ENCODE measurements around the gene HOXD8.

Gene HOXD8

DNA sequence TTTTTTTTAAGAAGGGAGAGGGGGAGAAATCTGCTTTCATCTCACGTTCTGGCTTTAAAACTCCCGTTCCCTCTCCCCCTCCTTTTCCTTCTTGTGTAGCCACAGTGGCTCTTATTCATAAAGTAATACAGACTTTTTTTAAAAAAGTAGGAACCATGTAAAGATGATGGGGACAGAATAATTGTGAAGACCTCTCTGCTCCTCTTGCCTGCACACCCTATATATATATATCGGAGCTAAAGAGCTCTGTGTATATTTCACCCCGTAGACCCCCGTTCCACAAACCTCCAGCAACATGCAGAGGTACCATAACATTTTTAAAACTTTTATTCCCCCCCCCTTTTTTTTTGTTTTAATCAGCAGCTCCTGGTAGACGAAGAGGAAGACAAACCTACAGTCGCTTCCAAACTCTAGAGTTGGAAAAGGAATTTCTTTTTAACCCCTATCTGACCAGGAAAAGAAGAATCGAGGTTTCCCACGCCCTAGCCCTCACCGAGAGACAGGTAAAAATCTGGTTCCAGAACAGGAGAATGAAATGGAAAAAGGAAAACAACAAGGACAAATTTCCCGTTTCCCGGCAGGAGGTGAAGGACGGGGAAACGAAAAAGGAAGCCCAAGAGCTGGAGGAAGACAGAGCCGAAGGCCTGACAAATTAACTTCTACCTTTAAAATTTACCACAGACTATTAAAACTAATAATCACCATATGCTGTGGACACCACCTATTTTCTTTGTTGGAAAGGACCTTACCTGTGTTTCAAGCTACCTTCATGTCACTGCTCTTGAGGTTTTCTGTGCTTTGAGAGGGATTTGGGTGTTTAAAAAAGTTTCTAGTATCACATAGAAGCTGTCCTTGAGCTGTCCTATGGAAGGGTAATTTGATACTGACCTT lies 1.7 kb downstream of the HOXD8 start:
- DNase-seq (ENCODE audit: low read depth) = no peak

DNA sequence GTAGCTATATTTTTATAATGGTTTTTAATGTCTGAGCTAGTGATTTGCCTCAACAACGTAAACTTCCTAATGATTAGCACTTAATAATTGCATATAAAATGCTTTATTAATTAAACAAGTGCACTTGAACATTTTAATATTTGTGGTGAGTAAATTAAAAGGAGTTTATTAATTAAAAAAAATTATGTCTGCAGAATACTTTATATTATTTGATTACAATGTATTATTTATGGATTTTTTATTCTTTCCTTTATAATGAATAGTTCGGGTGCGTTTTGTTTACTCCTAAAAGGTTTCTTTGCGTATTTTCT lies 2.3 kb downstream of the HOXD8 start:
- no peak for DNase-seq (ENCODE audit: low read depth)

DNA sequence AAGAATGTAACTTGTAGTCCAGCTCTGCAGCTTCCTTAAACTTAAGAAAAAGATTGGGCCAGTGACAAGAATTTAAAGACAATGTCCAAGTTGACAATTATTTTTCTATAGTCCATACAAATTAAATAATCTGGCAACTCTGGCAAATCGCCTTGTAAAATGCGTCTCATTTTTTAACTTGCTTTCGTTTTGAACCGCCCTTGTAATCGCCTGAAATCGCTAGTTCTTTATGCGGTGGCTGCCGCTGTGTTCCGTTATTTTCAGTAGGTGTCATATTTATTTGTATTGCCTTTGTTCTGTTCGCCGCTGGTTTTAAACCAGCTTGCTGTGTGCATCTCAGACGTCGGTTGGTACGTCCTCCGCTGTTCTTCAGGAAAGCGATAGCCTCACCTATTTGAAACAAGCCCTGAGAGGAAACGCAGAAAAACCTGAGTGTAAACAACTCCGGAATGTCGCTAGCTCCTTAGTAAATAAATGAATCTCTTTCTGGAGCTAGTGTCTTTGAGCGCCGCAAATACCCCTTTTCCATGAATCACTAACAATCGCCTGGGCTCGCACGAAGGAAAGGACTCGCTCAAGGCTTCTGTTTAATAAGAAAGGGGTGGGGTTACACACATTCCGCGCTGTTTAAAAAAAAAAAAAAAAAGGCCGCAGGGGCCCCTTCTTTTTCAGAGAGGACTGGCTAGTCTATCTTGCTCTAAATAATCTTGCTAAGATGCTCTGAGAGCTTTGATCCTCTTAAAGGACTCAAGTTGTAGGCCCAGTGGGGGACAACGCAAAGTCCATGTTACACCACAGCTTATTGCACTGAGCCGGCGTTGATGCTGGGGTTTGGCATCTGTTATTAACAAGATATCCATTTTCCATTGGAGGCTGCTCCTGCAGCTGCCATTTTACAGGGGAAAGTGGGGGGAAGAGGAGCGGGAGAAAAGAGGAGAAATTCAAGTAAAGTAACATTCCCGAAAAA lies 3.0 kb downstream of the HOXD8 start:
- no peak for DNase-seq (ENCODE audit: low read depth)

DNA sequence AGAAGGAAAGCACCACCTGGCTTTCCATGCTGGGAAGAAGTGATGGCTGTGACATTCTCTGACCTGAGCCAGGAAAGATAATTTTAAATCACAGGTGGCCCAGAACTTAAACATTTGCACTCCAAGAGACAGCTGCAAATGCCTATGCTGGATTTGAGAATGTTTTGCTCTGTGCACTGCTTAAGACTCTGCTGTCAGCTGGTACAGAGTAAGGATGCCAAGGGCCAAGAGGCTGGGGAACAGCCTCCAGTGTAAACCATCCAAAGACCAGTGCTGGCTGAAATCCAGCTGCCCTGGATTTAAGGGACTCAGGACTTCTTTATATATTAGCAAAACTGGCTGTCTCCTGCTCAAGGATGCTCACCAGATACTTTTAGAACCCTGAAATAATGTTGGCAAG lies 3.9 kb downstream of the HOXD8 start:
- DNase-seq (ENCODE audit: low read depth) = no peak

- no peak for DNase-seq (ENCODE audit: low read depth)
Measured at GRCh38 chr2:176134035-176134434, 4.5 kb downstream of the HOXD8 start.

DNA sequence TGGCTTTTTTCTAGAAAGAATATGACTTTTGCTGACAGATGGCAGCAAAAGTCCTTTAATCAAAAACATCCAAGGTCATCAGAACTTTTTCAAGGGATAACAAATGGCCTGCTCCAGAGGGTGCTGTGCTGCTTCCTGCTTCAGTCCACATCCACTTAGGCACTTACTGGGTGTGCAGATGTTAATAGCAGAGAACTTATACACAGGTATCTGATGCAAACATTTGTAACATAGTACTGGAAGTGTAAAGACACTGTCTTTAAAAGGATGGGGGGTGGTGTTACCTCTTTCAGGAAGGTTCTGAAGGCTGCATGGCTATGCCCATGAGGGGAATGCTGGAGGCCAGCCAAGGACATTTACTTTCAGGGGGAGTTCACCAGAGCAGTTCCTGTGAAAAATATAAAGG lies 5.5 kb downstream of the HOXD8 start:
- DNase-seq (ENCODE audit: low read depth) = no peak

GRCh38 chr2:176136374-176137251 lies 7.1 kb downstream of the HOXD8 start:
- DNase-seq (ENCODE audit: low read depth) = no peak

GRCh38 chr2:176137252-176137580 lies 7.7 kb downstream of the HOXD8 start:
- DNase-seq (ENCODE audit: low read depth) = no peak

DNA sequence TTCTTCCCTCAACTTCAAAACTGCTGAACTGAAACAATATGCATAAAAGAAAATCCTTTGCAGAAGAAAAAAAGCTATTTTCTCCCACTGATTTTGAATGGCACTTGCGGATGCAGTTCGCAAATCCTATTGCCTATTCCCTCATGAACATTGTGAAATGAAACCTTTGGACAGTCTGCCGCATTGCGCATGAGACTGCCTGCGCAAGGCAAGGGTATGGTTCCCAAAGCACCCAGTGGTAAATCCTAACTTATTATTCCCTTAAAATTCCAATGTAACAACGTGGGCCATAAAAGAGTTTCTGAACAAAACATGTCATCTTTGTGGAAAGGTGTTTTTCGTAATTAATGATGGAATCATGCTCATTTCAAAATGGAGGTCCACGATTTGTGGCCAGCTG lies 8.4 kb downstream of the HOXD8 start:
- no peak for DNase-seq (ENCODE audit: low read depth)

- no peak for DNase-seq (ENCODE audit: low read depth)
Measured at GRCh38 chr2:176138526-176138922, 9.0 kb downstream of the HOXD8 start.

- DNase-seq (ENCODE audit: low read depth) = no peak
Measured at GRCh38 chr2:176138923-176139660, 9.6 kb downstream of the HOXD8 start.

DNA sequence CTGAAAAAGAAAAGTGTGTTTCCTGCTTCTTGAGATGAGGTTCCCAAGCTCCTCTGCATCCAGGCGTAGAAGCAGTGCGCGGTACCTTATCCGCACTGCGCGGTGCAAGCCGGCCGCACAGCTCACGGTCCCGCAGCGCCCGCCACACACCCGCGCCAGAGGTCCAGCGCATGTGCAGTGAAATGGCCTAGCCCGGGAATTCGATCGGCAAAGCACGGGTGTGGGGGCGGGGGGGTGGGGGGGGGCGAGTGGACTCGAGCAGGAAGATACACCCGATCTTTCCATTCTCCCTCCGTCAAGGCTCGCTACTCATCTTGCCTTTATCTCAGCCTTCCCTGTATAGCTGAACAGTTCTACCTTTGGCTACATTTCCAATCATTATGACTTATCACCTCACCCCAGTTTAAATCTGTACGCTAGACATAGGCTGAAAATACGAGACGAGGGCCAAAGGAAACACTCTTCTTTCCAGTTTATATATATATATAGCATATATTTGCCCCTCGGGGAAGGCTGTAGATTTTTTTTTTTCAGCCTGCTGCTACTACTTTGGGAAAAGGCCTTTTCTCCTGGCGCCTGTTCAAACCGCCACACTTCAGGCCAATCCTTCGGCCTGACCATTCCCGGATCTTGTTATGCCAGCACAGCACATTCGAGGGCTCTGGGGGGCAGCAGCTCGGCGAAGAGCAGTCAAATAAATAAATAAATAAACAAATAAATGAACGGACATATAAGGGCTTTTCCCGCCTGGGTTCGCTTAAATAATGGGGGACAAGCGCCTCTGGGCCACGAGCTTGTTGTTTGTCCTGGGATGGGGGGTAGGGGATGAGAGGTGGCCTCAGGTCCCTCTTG lies 10.4 kb downstream of the HOXD8 start:
- DNase-seq (ENCODE audit: low read depth) = no peak

- peak; percentile 48 for DNase-seq (ENCODE audit: low read depth)
Measured at GRCh38 chr2:176140513-176141317, 11.2 kb downstream of the HOXD8 start.

DNA sequence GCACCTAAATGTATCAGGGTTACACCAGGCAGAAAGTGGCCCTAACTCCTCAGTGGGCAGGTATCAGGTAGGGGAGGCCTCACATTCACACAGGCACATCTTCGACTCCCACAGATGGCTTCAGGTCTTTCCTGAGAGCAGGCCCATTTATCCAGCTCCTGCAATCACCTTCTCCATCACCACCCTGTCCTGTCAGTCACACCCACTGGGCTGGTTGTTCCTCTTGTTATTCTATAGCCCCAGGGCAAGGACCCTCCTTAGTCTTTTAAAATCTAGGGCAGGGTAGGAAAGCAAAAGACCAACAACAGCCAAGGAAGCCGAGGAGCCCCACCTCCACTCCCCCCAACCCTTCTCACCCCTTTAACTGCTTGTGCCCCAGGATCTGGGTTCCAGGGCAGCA lies 12.8 kb downstream of the HOXD8 start:
- no peak for DNase-seq (ENCODE audit: low read depth)

DNA sequence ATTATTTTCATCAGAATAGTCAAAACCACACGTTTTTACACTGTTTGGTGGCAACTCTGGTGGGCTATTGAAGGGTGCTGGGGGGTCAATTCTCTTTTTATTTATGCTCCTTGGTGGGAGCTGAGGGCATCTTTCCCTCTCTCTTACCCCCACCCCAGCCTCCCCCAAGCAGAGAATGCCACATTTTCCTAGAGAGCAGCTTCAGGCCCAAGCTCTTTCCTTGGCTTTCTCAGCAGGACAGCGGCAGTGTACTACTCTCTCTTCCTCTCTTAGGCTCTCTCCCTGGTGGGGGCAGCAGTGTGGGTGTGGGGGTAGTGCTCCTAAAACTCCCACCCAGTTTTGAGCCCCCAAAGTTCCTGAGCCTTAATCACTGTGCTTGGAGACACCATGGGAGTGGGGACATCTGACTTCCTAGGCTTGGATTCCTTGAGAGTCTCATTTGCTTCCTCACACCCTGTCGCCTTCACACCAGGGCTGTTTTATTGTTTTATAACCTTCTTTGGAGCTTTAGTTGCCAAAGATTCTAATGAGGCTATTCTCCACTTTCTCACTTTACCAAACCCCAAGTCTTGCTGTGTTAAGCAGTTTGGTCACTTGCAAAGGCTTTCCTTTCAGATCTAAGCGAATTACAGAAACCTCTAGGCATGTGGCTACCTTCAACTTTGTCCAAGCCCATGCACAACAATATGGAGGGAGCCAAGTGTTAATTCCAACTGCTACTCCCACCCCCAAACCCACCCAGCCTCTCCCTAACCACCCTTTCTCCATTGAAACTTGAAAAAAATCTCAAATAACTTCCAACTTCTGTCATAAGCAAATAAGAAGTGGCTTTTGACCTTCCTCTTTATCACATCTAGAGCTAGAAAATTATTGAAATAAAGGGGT lies 15.8 kb downstream of the HOXD8 start:
- DNase-seq (ENCODE audit: low read depth) = no peak

DNA sequence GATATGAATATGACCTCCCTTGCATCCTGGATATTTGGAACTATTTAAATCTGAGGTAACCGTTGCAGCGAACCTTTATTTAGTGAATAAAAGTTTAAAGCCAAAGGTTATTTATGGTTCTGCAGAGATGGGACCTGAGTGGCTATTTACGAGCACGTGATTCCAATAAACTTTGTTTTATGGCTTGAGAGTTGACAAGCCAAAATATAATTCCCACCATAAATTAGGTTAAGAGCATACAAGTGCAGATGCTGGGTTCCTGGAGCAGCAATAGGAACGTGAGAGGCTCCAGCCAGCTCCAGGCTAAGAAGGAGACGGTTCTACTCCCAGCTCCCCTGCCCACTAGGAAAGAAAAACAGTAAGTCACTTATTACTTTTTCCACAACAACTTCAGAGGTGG lies 16.6 kb downstream of the HOXD8 start:
- no peak for DNase-seq (ENCODE audit: low read depth)

- no peak for DNase-seq (ENCODE audit: low read depth)
Measured at GRCh38 chr2:176146645-176147044, 17.1 kb downstream of the HOXD8 start.

DNA sequence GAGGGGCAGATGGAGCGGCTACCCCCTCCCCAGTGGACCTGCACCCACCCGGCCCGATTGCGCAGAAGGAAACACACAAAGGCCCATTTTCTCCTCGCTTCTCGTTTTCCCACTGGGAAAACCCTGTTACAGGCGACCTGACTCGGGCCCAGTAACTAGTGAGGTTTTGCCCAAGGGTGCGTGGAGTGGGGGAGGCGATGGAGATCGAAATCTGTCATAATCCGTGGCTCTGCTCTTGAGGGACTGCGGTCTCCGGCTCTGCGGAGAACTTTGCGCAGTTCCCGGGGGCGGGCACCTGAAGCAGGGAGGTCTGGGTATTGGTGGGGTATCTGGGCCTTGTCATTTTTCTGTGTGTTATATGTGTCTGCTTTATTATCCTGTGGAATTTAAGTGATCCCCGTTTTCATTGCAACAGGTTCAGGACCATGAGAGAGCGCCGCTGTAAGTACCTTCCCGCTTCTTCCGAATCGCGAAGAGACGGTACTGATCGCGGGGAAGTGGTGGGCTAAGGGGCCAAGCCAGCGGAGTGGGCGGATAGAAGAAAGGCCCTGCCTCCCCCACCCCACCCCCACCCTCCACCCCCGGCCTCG lies 17.8 kb downstream of the HOXD8 start:
- DNase-seq (ENCODE audit: low read depth) = no peak
